ENCODE measurements around the gene ADAMTSL5.

Gene ADAMTSL5

DNA sequence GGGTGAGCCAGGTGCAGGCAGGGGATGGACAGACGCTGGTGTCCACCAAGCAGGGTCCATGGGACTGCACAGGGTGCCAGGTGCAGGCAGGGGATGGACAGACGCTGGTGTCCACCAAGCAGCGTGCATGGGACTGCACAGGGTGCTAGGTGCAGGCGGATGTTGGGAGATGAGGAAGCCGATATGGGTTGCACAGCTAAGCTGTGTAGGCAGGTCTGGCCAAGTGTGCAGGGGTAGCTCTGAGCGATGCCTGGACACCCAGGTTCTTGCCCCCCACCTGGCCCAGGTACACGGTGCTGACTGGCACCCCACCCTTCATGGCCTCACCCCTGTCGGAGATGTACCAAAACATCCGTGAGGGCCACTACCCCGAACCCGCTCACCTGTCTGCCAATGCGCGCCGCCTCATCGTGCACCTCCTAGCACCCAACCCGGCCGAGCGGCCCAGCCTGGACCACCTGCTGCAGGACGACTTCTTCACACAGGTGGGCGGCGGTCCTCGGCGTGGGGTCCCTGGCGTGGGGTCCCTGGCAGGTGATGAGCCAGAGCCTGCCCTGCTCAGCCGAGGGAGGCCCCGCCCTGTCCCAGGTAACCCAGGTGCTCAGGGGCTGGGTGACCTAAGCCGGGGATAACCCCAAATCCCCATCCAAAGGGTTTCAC is 15.0 kb upstream of the ADAMTSL5 start:
- TF ChIP-seq, protein P1, sequence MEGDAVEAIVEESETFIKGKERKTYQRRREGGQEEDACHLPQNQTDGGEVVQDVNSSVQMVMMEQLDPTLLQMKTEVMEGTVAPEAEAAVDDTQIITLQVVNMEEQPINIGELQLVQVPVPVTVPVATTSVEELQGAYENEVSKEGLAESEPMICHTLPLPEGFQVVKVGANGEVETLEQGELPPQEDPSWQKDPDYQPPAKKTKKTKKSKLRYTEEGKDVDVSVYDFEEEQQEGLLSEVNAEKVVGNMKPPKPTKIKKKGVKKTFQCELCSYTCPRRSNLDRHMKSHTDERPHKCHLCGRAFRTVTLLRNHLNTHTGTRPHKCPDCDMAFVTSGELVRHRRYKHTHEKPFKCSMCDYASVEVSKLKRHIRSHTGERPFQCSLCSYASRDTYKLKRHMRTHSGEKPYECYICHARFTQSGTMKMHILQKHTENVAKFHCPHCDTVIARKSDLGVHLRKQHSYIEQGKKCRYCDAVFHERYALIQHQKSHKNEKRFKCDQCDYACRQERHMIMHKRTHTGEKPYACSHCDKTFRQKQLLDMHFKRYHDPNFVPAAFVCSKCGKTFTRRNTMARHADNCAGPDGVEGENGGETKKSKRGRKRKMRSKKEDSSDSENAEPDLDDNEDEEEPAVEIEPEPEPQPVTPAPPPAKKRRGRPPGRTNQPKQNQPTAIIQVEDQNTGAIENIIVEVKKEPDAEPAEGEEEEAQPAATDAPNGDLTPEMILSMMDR (IDR thresholded peaks at IDR 0.05; ENCODE audit: low read depth, low read length), result no peak
- DNase-seq (ENCODE audit: extremely low read depth, low read depth), result no peak

DNA sequence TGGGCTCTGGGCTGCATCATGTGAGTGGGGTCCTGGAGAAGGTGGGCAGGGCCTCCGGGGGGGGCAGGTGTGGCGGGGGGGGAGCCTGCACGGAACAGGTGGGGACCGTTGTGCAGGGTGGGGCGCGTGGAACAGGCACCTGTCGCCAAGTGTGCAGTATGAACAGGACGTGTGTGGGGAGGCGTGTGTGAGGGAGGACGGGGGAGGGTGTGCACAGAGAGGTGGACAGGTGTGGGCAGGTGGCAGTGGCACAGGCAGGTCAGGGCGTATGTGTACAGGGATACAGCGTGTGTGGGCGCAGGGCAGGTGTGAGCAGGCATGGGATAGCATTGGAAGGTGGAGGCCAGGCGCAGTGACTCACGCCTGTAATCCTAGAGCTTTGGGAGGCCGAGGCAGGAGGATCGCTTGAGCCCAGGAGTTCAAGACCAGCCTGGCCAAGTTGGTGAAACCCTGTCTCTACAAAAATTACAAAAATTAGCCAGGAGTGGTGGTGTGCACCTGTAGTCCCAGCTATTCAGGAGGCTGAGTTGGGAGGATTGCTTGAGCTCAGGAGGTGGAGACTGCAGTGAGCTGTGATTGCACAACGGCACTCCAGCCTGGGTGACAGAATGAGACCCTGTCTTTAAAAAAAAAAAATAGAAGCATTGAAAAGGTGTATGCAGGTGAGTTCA is 14.3 kb upstream of the ADAMTSL5 start:
- TF ChIP-seq, protein P1 (IDR thresholded peaks at IDR 0.05; ENCODE audit: low read depth, low read length), result no peak
- no peak for DNase-seq (ENCODE audit: extremely low read depth, low read depth)

- no peak for DNase-seq (ENCODE audit: extremely low read depth, low read depth)
- TF ChIP-seq, protein P1 (IDR thresholded peaks at IDR 0.05; ENCODE audit: low read depth, low read length), result no peak
These were observed 13.4 kb upstream of the ADAMTSL5 start for GRCh38 chr19:1526066-1526778.

GRCh38 chr19:1525343-1525742 is 12.5 kb upstream of the ADAMTSL5 start:
- TF ChIP-seq, protein P1 (IDR thresholded peaks at IDR 0.05; ENCODE audit: low read depth, low read length), result no peak
- no peak for DNase-seq (ENCODE audit: extremely low read depth, low read depth)

- DNase-seq (ENCODE audit: extremely low read depth, low read depth), result no peak
- TF ChIP-seq, protein P1 (IDR thresholded peaks at IDR 0.05; ENCODE audit: low read depth, low read length), result no peak
These were observed 12.1 kb upstream of the ADAMTSL5 start for GRCh38 chr19:1524972-1525325.

GRCh38 chr19:1524287-1524971 is 11.6 kb upstream of the ADAMTSL5 start:
- TF ChIP-seq, protein P1 (IDR thresholded peaks at IDR 0.05; ENCODE audit: low read depth, low read length), result no peak
- no peak for DNase-seq (ENCODE audit: extremely low read depth, low read depth)
